ENCODE data around the gene INPP5K. TPM values are rescaled to one million over a fixed set of nuclear protein-coding genes. Genes with fewer than 3 reads are reported as not detected.
"Not testable (repeated sequence)": the region's sequence is repeated elsewhere in the genome, so short reads cannot be mapped to it uniquely, and the experiment has no call there.

INPP5K gene
- 19.9 and 23.5 TPM in 2 replicates for total RNA-seq

DNA sequence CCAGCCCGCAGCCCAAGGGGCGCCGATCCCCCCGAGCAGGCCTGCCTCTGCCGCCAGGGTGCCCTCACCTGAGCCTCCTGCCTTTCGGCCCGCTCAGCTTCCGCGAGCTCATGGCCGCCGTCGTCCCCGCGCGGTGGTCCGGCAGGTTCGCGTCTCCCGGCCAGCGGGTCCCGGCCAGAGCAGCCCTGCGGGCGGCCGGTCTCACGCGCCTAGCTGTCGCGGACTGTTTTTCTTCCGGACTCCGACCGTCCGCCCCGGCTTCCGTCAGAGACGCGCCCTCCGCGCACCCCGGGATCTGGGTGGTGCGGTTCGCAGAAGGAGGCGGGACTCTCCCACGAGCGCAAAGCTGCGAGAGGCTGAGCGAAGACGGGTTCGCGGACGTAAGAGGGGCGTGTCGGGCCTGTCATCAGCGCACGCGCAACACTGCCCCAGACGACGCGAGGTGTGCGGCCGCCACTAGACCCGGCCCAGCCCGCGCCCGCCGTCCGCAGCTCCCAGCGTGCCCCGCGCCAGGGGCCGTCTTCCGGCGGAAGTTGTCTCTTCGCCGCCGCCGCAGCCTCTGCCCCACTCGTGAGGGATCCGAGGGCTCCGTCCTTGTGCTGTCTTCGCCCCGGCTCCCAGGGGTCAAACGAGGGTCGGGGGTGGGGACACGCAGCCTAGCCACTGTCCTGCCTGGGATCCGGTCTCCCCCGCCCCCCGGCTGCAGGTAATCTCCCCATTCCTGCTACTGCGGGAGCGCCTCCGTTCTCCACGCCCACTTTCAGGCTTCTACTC is at the start of gene INPP5K:
Gene INPP5K (minus strand): TSS at position 225 of the 774 bp plus-strand sequence. CDS start 113 bp downstream, at position 112.
- H3K4me3 ChIP-seq (ENCODE audit: low read depth, low read length), result peak within 1 kb of the TSS; percentile 93
- no peak for TF ChIP-seq CTCF (IDR thresholded peaks at IDR 0.05; ENCODE audit: insufficient read depth, low read depth, low read length)
- peak; percentile 99 for DNase-seq (ENCODE audit: low read depth)

DNA sequence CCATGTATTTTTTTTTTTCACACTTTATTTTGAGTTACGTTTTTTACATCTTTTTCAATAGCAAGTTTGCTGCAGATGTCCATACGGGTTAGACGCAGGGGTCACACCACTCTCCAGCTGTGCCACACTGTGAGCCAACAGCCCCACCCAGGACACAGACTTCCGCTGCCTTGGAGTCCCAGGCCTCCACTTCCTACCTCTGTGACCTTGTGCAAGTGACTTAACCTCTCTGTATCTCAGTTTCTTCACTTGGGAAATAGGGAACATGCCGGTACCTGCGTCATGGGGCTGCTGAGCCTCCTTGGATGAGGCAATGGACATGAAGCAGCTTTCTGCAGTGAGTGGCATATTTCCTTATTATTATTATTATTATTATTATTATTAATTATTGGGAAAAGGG is 49.5 kb upstream of the INPP5K start:
- H3K4me3 ChIP-seq (ENCODE audit: low read depth, low read length), result no peak overlapping the region
- no peak for TF ChIP-seq CTCF (IDR thresholded peaks at IDR 0.05; ENCODE audit: insufficient read depth, low read depth, low read length)
- DNase-seq (ENCODE audit: low read depth), result no peak

GRCh38 chr17:1563786-1564613 is 47.6 kb upstream of the INPP5K start:
- TF ChIP-seq CTCF (IDR thresholded peaks at IDR 0.05; ENCODE audit: insufficient read depth, low read depth, low read length), result no peak
- no peak overlapping the region for H3K4me3 ChIP-seq (ENCODE audit: low read depth, low read length)
- DNase-seq (ENCODE audit: low read depth), result no peak

DNA sequence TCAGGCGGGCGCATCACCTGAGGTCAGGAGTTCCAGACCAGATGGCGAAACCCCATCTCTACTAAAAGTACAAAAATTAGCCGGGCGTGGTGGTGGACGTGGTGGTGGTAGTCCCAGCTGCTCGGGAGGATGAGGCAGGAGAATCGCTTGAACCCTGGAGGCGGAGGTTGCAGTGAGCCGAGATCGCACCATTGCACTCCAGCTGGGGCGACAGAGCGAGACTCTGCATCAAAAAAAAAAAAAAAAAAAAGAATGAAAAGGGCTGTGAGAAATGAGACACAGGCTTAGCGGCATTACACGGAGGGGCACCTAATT is 47.0 kb upstream of the INPP5K start:
- DNase-seq (ENCODE audit: low read depth); H3K4me3 ChIP-seq (ENCODE audit: low read depth, low read length): not testable (repeated sequence)

GRCh38 chr17:1562176-1562643 is 45.8 kb upstream of the INPP5K start:
- DNase-seq (ENCODE audit: low read depth), result peak; percentile 46
- no peak for TF ChIP-seq CTCF (IDR thresholded peaks at IDR 0.05; ENCODE audit: insufficient read depth, low read depth, low read length)
- peak overlapping the region; percentile 76 for H3K4me3 ChIP-seq (ENCODE audit: low read depth, low read length)

DNA sequence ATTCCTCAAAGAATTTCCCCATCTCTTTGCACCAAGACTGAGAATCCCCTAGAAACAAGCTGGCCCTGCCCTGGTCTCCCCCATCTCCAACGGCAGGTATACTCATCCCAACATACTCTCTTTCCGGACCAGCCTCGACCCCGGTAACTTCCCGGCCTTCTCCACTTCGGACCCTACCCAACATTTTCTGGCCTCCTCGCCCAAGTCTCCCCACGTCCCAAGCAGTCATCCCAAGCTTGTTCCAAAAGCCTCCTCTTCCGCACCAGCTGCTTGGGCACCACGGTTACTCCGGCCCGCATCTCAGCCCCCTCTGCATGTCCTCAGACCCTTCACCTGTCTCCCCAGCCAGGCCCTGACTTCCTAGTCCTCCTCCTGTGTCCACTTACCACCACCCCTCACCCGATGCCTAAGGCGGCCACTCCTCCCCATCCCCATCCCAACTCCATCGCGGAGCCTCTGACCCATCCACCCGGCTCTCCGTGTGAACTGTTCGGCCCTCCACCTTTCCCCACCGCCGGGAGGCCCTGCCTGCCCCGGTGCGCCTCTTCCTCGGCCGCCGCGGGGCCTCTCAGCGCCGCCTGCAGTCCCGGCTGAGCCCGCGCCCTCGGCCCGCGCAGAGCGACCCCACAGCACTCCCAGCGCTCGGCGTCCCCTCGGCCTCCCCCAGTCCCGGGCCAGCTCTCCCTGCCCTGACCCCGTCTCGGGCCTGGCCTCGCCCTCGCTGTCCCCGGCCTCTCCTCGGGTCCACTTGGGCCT is 45.2 kb upstream of the INPP5K start:
- TF ChIP-seq CTCF (IDR thresholded peaks at IDR 0.05; ENCODE audit: insufficient read depth, low read depth, low read length), result peak; percentile 43
- DNase-seq (ENCODE audit: low read depth), result peak; percentile 29
- H3K4me3 ChIP-seq (ENCODE audit: low read depth, low read length), result peak overlapping the region; percentile 76
